HL-60 (cell line): Measurements from ENCODE around the gene COL23A1.

Experiments used
- CTCF ChIP-seq: IDR thresholded peaks from one replicate; pipeline ENCODE4 v1.5.1; 2011; ENCODE audit warnings: low read length, control low read depth, inconsistent platforms; ENCODE audit not compliant: insufficient read depth
- GABPA ChIP-seq: IDR thresholded peaks from 2 replicates; pipeline ENCODE4 v1.6.1; 2012; ENCODE audit warnings: low read depth
- POLR2AphosphoS5 ChIP-seq: IDR thresholded peaks from 2 replicates; pipeline ENCODE4 v1.6.1; 2012; ENCODE audit warnings: low read depth
- SPI1 ChIP-seq: IDR thresholded peaks from 2 replicates; pipeline ENCODE4 v1.6.1; 2012; ENCODE audit warnings: low read depth, mild to moderate bottlenecking, borderline replicate concordance
- TF ChIP-seq, protein P1 (sequence below): IDR thresholded peaks from 2 replicates; pipeline ENCODE4 v1.6.1; 2012; ENCODE audit warnings: low read depth; ENCODE audit not compliant: insufficient replicate concordance

DNA sequence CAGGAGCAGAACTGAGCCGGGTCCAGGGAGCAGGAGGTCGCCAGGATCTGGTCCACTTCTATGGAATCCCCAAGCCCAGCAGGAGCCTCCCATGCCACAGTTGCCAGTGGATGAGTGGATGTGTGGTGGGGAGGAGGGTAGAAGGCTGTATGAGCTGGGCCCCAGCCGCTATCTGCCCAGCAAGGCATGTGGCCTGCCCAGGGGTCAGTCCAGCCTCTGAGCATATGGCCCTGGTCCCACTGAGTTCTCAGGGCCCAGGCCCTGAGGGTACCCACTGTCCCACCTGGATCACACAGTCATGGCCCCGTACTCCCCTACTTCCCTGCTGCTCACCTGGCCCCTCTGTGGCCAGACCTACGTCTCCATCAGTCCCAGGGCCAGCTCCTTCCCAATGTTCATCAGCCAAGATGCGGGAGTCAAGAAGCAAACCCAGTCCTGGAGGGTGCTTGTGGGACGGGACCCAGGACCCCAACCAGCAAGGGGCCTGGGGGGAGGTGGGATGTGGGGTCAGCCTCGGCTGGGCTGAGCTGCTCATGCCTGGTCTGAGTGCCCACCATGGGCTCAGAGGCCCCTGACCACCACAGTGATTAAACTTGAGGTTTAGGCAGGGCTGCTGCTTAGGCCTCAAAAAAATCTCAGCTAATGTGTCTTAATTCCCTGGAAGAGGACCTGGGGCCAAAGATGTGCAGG, 152.7 kb downstream of the COL23A1 start:
- TF ChIP-seq CTCF (no peak), POLR2AphosphoS5 (no peak), SPI1 (no peak), GABPA (no peak)
- TF ChIP-seq, protein P1, sequence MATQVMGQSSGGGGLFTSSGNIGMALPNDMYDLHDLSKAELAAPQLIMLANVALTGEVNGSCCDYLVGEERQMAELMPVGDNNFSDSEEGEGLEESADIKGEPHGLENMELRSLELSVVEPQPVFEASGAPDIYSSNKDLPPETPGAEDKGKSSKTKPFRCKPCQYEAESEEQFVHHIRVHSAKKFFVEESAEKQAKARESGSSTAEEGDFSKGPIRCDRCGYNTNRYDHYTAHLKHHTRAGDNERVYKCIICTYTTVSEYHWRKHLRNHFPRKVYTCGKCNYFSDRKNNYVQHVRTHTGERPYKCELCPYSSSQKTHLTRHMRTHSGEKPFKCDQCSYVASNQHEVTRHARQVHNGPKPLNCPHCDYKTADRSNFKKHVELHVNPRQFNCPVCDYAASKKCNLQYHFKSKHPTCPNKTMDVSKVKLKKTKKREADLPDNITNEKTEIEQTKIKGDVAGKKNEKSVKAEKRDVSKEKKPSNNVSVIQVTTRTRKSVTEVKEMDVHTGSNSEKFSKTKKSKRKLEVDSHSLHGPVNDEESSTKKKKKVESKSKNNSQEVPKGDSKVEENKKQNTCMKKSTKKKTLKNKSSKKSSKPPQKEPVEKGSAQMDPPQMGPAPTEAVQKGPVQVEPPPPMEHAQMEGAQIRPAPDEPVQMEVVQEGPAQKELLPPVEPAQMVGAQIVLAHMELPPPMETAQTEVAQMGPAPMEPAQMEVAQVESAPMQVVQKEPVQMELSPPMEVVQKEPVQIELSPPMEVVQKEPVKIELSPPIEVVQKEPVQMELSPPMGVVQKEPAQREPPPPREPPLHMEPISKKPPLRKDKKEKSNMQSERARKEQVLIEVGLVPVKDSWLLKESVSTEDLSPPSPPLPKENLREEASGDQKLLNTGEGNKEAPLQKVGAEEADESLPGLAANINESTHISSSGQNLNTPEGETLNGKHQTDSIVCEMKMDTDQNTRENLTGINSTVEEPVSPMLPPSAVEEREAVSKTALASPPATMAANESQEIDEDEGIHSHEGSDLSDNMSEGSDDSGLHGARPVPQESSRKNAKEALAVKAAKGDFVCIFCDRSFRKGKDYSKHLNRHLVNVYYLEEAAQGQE = no peak
